Fibroblast of pulmonary artery (primary cell): ENCODE results near the gene DR1.

Source experiments
- DNase-seq: peaks from one replicate; pipeline ENCODE4 v3.0.0-alpha.2; 2010; ENCODE audit warnings: low read depth
- H3K4me3 ChIP-seq: replicated peaks from 2 replicates; pipeline ENCODE4 v1.5.1; 2011; ENCODE audit warnings: low read depth, mild to moderate bottlenecking, control low read depth, low read length, moderate library complexity
- TF ChIP-seq, protein P1 (sequence below): IDR thresholded peaks from 2 replicates; pipeline ENCODE4 v1.5.1; 2011; ENCODE audit warnings: mild to moderate bottlenecking, control low read depth, low read length, inconsistent platforms; ENCODE audit errors: missing control alignments

The DR1 gene

DNA sequence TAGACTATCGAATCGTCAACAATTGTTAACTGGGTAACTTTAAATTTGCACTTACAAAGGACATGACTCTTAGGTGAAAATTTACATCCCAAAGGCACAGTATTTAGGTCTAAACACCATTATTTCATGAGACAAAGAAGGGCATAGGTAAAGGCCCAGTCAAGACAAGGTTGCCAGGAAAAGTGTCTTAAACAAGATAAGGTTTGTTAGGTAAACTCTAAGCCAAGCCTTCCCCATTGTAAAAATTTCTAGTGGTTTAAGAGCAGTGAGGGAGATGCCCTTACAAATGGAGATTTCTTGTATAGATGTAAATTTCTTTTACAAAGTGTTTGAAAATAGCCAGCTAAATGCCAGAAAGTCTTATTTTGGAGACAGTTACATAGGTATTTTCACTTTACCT is 65.3 kb downstream of the DR1 start:
- DNase-seq = no peak
- no peak overlapping the region for H3K4me3 ChIP-seq
- TF ChIP-seq, protein P1, sequence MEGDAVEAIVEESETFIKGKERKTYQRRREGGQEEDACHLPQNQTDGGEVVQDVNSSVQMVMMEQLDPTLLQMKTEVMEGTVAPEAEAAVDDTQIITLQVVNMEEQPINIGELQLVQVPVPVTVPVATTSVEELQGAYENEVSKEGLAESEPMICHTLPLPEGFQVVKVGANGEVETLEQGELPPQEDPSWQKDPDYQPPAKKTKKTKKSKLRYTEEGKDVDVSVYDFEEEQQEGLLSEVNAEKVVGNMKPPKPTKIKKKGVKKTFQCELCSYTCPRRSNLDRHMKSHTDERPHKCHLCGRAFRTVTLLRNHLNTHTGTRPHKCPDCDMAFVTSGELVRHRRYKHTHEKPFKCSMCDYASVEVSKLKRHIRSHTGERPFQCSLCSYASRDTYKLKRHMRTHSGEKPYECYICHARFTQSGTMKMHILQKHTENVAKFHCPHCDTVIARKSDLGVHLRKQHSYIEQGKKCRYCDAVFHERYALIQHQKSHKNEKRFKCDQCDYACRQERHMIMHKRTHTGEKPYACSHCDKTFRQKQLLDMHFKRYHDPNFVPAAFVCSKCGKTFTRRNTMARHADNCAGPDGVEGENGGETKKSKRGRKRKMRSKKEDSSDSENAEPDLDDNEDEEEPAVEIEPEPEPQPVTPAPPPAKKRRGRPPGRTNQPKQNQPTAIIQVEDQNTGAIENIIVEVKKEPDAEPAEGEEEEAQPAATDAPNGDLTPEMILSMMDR = no peak

DNA sequence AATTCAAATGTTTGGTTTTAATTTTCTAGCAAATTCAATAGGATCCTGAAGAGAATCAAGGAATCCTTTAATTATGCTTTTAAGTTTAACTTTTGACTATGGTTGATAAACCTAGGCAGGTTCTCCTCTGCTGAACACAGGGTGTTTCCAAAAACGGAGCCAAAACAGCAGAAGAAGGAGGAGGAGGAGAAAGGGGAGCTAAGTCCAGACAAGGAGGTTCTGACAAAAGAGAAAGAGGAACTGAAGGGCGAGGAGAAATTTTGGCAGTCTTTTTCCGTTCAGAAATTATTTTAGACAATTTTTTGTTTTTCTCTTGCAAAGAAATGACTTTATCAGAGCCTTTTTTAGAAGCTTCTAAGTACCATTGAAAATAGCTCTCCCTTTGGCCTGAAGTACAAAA is 69.0 kb downstream of the DR1 start:
- TF ChIP-seq, protein P1 = no peak
- DNase-seq = no peak
- no peak overlapping the region for H3K4me3 ChIP-seq

DNA sequence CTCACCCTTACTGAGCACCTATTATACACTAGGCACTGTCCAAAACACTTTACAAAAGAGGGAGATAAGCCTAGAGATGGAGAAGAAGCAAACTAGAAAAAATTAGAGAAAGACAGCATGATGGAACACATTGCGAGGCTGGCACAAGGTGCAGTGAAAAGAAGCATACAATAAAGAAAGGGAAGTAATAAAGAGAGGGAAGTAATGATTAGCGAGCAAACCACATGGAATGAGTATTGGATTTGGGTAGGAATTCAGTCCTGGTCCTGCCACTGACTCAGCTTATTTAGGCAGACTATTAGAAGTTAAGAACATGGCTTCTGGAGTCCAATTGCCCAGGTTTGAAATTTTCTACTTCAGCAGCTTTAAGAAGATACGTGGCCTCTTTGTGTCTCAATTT is 69.6 kb downstream of the DR1 start:
- TF ChIP-seq, protein P1 = no peak

DNA sequence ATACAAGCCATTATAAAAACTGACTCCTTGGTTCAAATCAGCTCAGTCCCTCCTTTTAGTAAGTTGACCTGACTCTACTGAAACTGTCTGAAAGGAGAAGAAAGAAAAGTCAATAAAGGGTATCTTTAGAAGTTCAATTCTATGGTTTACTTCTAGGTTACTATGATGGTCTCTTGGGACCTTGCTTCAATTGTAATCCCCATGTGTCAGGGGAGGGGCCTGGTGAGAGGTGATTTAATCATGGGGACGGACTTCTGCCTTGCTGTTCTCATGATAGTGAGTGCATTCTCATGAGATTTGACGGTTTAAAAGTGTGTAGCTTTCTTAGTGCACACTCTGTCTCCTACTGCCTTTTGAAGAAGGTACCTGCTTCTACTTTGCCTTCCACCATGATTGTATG is 70.5 kb downstream of the DR1 start:
- TF ChIP-seq, protein P1 = no peak
- no peak for DNase-seq
- no peak overlapping the region for H3K4me3 ChIP-seq

More for the DNA sequence above, 69.6 kb downstream of the DR1 start:
- H3K4me3 ChIP-seq = no peak overlapping the region
- no peak for DNase-seq
